IPS-18c (cell line): ENCODE data around the gene CCNC.

Experiments
- H3K4me3 ChIP-seq: 2 replicates; pipeline ENCODE4 v1.7.0; 2013; ENCODE audit warnings: low read depth, mild to moderate bottlenecking, low read length, moderate library complexity; ENCODE audit not compliant: insufficient read depth
- H3K9me3 ChIP-seq: one replicate; pipeline ENCODE4 v1.6.1; 2013; ENCODE audit warnings: mild to moderate bottlenecking, low read length, moderate library complexity; ENCODE audit not compliant: control insufficient read depth, insufficient read depth

CCNC gene

GRCh38 chr6:99507648-99508047 lies 60.8 kb downstream of the CCNC start:
- H3K4me3 ChIP-seq = no peak overlapping the region
- H3K9me3 ChIP-seq = no peaks in the 10 kb centered on the region

- Histone ChIP-seq H3K4me3 (no peak overlapping the region), H3K9me3 (no peaks in the 10 kb centered on the region)
Observed at GRCh38 chr6:99501762-99502161, 66.7 kb downstream of the CCNC start.

GRCh38 chr6:99498421-99498820 lies 70.0 kb downstream of the CCNC start:
- H3K9me3 ChIP-seq = no peaks in the 10 kb centered on the region
- no peak overlapping the region for H3K4me3 ChIP-seq

GRCh38 chr6:99495466-99495865 lies 73.0 kb downstream of the CCNC start:
- Histone ChIP-seq H3K9me3 (no peaks in the 10 kb centered on the region), H3K4me3 (no peak overlapping the region)
